Prostate gland (tissue), 2 donors: ENCODE results near the gene CRISPLD2.

ENCODE experiments used
- POLR2A ChIP-seq: fragments of 450-650 bp; IDR thresholded peaks from one replicate; pipeline ENCODE4 v1.6.1; 2016; ENCODE audit warnings: antibody characterized with exemption, mild to moderate bottlenecking
- TF ChIP-seq, protein P1 (sequence below), 4 experiments: fragments of 200-600 bp in 2 of 4; fragments of 450-650 bp in 2 of 4; sonication (generic) in 2 of 4; IDR thresholded peaks; 1 replicate in 3 of 4; 2 replicates in 1 of 4; pipeline ENCODE4 v1.5.1; 2016 to 2019; ENCODE audit warnings: antibody characterized with exemption in 4 of 4, mild to moderate bottlenecking in 2 of 4, moderate library complexity in 2 of 4

GRCh38 chr16:84927621-84928591 is 108.1 kb downstream of the CRISPLD2 start:
- no peak for TF ChIP-seq POLR2A
- TF ChIP-seq, protein P1, sequence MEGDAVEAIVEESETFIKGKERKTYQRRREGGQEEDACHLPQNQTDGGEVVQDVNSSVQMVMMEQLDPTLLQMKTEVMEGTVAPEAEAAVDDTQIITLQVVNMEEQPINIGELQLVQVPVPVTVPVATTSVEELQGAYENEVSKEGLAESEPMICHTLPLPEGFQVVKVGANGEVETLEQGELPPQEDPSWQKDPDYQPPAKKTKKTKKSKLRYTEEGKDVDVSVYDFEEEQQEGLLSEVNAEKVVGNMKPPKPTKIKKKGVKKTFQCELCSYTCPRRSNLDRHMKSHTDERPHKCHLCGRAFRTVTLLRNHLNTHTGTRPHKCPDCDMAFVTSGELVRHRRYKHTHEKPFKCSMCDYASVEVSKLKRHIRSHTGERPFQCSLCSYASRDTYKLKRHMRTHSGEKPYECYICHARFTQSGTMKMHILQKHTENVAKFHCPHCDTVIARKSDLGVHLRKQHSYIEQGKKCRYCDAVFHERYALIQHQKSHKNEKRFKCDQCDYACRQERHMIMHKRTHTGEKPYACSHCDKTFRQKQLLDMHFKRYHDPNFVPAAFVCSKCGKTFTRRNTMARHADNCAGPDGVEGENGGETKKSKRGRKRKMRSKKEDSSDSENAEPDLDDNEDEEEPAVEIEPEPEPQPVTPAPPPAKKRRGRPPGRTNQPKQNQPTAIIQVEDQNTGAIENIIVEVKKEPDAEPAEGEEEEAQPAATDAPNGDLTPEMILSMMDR (IDR thresholded peaks at IDR 0.05): no peak
